Midbrain (tissue), 1 donor: Measurements from ENCODE around the gene KCNT2.
"Not testable (repeated sequence)": the region's sequence is repeated elsewhere in the genome, so short reads cannot be mapped to it uniquely, and the experiment has no call there.

Source experiments
- DNase-seq: peaks from one replicate; lab custom pipeline; 2025; lab: John Stamatoyannopoulos, UW

KCNT2 gene

DNA sequence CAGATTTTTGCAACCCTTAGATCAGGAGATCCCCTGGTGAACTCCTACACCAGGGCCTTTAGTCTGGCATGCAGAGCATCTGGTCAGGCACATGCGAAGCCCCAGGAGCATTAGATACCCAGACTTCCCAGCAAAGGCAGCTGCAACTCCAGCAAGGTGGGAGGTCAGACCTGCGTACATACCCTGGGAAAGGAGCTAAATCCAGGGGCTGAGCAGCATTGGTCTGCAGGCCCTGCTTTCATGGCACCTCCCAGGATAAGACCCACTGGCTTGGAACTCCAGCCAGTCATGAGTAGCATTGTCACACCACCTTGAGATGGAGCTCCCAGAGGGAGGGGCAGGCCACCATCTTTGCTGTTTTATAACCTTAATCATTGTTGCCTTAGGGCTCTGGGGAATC, 92.3 kb downstream of the KCNT2 start:
- DNase-seq: no peak

DNA sequence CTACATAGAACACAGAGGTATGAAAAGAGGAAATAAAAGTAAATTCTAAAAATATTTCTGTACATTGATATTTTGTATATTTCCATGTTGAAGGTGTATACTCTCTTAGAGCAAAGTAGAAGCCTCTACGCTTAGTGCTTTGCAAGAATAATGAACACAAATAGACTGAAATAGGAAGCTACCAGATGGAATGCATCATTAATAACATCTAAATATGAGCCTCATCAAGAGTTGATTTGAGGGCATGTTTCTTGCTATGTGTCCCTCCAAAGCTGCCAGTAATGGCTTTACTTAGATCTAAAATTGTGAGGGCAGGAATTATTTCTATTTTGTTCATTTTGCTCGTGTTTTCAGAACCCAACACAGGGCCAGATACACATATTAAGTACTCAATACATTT, 94.4 kb downstream of the KCNT2 start:
- no peak for DNase-seq

DNA sequence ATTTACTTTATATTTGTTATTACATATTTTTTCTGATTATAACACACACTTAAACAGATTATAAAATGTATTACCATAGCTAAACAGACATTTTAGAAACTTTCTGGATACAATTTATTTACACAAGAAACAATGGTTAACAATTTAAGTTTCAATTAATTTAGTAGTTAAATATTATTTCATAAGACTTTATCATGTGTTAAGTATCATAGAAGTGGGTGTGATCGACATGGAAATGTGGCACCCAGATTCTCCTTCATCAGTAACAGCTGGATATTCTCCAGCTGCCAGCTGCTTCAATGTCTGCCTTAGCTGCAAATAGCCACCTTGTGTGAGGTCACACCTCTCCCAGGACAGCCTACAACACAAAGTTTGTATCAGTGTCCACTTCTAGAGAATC, 97.8 kb downstream of the KCNT2 start:
- no peak for DNase-seq

DNA sequence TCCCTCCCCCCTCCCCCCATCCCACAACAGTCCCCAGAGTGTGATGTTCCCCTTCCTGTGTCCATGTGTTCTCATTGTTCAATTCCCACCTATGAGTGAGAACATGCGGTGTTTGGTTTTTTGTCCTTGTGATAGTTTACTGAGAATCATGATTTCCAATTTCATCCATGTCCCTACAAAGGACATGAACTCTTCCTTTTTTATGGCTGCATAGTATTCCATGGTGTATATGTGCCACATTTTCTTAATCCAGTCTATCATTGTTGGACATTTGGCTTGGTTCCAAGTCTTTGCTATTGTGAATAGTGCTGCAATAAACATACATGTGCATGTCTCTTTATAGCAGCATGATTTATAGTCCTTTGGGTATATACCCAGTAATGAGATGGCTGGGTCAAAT, 104.0 kb downstream of the KCNT2 start:
- not testable (repeated sequence) for DNase-seq

DNA sequence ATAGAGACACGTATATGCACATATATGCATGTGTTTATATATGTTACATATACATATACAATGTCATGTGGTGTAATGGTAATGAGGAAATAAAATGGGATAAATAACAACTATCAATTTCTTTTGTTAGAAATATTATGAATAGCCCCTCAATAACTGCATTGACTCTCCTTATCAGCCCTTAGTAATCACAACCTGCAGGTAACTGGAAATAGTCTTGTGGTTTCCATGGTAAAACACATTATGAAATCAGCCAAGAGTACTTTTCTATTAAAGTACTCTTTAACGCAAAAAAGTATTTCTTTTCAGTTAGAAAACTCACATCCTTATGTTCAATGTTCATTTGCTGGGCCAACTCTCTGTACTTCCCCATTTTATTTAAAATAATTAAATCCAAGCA, 105.8 kb downstream of the KCNT2 start:
- no peak for DNase-seq

DNA sequence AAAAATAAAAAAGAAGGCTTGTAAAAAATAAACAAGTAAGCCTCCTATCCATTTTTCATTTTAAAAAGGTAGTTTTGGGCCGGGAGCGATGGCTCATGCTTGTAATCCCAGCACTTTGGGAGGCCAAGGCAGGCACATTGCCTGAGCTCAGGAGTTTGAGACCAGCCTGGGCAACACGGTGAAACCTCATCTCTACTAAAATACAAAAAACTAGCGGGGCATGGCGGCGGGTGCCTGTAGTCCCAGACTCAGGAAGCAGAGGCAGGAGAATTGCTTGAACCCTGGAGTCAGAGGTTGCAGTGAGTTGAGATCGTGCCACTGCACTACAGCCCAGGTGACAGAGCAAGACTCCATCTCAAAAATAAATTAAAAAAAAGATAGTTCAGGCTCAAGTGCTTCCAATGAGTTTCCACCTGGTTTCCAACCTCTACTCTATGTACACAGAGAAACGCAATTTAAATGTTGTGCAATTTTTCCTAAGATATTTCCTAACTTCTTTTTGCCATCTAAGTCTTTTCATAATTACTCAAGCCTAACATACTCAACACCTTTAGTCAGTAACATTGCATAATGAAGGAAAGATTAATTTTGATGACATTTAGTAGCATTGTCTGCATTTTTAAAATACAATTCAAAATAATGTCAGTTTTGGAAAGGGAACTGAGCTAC, 106.3 kb downstream of the KCNT2 start:
- no peak for DNase-seq

DNA sequence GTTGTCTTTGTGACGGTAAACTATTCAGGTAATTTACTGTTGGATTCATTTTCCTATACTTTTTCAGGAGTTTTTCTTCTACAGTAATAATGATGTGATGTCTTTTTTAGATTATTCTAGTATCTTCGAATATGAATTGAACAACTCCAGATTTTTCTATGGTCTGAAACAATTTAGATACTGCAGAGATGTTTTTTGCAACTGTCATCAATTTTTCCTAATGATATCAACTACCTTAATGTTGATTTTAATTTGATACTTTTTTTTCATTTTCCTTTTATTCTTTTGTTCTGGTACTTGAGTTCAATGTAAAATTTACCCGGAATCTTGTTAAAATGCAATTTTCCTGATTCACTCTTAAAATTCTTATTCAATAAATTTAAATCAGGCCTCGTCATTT, 110.4 kb downstream of the KCNT2 start:
- DNase-seq: no peak

DNA sequence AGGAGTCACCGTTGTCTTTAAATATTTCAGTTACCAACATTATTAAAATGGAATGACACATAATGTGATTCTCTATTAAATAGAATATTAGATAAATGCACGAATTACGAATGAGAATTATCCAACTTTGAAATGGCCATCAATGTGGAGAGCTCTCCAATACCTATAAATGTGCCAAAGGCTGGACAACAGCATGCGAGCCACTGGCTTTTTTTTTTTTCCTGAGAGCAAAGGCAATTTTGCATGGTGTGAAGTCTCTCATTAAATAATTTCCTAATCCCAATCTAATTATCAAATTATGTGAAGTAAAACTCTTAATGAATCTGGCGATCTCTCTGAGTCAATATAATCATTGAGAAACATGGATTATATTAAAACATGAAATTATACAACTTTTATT, 113.5 kb downstream of the KCNT2 start:
- DNase-seq: no peak

DNA sequence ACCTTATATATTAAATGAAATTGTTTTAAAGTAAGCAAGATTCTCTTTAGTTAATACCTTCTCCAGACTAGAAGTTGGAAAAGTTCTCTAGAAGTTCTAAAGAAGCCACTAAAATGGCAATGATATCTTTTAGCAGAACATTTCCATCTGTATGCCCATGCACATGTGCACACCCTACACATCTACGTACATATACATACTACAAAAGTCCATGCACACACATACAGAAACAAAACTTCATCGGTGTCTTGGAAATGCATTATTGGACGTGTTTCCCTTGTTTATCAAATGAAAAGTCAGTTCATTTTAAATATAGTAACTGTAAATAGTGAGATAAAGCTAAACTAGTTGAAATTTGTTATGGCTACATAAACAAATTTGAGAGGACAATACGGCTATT, 114.4 kb downstream of the KCNT2 start:
- DNase-seq: no peak

DNA sequence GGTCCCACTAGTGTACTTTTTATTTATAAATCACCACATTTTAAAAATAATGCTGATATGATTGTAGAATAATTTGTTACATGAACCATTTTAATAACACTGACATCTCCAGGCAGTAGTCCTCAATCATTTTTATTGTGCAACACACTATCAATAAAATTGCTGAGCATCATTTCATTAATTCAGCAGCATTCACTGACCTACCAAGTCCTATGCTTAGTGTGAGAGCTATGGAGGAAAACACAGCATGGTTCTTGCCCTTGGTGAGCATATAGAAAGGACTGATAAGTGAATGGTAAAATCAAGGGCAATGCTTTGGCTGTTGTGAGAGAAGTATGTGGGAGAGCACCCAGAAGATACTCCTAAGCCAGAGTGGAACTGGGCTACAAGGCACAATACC, 119.7 kb downstream of the KCNT2 start:
- DNase-seq: no peak

DNA sequence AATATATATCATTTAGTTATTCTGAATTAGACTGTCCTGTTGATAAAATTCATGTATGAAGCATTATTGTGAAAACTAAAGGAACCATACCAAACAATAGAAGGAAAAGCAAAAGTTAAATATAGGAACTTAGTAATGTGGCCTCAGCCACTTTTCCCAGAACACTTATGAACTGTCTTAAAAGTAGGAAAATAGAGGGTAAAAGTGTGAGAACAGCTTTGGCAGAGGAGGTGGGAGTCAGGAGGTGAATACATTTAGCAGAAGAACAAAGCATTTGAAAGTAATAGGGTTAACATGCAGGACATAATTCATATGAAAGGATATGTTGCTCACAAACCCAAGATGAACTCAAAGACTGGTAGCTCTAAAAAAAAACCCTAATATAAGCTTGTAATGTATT, 121.9 kb downstream of the KCNT2 start:
- no peak for DNase-seq

DNA sequence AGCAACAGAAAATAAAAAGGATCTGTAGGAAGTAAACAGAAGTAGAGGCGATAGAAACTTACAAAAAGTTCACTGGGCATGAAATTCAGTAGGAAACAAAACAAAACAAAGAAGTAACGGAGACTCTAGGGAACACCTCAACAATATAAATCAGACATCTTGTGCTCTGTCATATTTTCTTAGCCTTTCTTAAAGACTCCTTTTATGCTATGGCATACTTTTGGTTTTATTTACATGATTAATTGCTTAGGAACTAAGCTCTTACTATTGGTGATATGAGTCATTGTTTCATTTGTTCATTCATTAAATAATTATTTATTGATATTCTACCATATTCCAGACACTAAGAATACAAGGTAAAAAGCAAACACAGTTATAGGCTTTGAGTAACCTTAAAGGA, 126.6 kb downstream of the KCNT2 start:
- no peak for DNase-seq

DNA sequence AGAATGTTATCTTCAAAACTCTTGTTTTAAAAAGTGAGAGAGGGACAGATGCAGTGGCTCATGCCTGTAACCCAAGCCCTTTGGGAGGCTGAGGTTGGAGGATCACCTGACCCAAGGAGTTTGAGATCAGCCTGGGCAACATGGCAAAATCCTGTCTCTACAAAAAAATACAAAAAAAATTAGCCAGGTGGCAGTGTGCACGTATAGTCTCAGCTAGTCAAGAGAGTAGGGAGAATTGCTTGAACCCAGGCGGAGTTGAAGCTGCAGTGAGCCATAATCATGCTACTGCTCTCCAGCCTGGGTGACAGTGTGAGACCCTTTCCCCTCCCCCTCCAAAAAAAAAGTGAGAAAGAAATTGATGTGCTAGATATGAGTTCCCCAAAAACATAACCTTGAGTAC, 131.0 kb downstream of the KCNT2 start:
- no peak for DNase-seq

DNA sequence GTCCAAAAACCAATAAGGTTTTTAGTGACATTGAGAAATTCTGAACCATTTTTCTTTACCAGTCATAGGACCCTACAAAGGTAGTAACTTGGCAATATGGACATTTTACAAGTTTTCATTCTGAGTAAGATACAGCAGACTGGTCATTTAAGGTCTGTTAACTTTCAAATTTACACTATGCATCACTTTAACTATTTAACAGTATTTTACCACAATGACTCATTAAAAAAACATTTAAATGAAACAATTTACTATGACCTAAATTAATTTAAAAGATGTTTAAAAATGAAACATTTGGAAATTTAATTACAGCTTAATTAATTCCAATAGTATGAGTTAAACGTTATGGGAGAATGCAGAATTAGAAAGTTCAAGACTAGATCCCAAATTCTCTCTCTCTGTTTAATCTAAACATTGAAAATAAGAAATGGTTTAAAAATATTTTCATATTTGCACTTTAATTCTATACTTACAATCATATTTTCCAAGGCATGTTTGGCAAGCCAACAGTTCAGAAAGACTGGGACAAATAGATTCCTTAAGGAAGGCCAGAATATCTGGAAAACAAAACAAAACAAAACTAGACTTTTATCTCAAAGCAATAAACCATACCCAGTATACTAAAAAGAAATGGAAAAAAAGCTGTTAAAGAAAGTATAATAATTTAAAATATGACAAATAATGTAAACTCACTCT, 140.9 kb downstream of the KCNT2 start:
- DNase-seq: no peak

DNA sequence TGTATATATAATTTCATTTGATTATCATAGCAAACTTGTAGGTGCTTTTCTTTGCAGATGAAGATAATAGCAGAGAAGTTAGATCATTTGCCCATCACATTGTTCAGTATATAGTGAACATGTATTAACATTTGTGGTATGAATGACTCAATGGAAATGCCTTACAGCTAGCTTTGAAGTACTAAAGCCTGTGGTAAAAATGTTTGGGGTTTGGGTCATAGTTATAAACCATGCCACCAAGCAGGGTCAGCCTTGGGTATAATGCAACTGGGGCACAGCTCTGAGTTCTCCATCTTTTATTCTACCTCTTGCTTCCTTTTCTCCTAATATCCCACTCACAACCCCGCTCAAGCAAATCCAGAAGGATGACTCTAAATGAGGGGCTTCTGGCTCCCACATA, 141.6 kb downstream of the KCNT2 start:
- DNase-seq: no peak

DNA sequence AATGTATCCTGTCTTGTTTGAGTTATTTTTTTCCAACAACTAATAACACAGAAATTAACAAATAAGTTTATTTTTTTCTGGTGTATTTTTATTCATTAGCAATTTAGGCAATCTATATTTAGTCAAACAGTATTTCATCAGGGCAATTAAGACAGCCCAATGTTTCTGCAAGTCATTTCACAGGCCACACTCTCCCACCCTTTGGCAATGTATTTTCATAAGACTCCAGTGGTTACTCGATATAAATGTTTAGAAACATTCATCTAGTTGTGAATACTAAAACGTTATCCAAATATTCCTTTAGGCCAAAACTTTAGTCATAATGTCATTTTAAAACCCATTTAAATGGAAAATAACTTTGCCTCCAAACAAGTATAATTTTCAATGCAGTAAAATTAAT, 142.1 kb downstream of the KCNT2 start:
- no peak for DNase-seq

DNA sequence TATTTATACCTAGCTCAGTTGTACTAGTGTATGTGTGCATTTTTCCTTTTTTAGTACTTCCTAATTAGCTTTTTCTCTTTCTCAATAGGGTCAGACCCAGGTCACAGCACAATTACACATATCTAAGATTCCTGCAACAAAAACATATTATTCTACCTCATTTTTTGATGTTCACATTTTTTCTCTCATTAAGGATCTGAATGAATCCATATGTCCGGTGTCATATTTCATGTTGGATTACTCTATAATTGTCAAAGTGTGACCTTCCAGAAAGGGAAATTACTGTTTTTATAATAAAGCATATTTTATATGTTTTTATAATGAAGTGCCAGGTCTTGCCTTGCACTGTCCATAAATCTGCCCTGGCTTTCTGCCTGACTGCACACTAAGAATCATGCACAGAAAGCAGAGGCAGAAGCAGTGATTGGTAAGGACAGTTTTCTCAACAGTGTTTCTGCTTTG, 143.7 kb downstream of the KCNT2 start:
- DNase-seq: no peak

DNA sequence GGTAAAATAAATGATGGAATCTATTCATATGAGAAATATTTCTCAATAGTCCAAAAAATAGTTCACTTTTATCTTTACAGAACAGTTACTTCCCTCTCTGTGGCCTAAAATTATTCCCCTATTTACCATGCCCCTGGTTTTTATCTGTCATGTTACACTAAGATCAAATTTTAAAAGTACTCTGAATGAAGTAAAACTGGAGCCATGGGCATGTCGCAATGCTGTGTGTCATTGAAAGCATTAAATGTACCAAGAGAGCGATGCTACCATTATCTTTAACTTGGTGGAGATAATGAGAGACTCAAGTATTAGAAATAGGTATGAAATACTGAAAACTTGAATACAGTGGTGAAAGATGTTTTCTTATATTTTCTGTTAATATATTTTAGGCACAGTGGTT, 146.2 kb downstream of the KCNT2 start:
- no peak for DNase-seq

DNA sequence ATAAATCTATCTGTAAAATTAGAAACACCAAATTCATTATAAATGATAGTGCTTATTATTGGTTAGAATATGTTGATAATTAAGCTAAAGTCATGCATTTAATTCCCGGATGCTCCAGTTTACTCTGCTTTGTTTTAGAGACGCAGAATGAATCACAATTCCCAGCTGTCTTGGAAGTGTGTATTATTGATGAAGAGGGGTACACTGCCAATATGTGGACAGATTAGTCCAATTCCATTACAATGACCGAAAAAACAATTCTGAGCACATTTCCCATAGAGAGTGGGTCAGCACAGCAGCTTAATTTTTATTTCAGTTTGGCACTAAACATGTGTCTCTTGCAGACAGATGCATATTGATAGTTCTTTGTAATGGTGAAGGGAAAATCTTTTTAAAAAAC, 146.7 kb downstream of the KCNT2 start:
- DNase-seq: no peak

DNA sequence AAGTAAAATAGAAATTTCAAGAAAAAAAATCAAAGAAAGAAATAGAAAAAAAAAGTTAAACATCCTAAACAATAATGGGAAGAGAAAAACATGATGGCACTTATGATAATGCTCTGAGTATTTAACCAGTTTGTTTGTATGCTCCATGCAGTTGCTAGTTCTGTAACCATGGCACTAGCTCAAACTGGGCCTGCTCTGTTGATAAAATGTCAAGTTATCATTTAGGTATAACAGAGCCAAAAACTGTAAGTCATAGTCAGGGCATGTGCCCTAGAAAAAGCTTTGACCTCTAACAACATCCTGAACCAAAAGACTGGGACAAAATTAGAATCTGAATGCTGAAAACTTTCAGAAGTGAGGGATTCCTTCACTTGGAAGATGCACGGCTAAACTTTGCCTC, 148.9 kb downstream of the KCNT2 start:
- no peak for DNase-seq

DNA sequence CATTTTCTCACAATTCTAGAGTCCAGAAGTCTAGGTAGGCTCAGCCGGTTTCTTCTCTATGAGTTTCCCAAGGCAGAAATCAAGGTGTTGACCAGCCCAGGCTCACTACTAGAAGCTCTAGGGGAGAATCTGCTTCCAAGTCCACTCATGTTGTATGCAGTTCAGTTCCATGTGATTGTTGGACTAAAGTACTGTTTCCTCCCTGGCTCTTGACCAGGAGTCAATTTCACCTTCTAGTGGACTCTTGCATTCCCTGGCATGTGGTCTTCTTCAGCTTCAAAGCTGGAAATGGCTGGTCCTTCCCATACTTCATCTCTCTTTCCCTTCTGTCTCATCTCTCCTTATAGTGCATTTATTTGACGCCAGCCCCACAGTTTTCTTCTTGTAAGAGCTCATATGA, 153.4 kb downstream of the KCNT2 start:
- no peak for DNase-seq

DNA sequence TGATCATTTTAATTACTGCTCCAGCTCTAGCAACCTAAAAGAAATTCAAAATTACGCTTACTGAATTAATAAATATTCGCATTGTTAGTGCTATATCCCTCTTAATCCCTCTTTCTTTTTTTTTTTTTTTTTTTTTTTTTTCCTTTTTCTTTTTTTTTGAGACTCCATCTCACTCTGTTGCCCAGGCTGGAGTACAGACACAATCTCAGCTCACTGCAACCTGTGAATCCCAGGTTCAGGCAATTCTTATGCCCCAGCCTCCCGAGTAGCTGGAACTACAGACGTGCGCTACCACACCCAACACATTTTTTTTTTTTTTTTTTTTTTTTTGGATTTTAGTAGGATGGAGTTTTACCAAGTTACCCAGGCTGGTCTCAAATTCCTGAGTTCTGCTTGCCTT, 157.1 kb downstream of the KCNT2 start:
- no peak for DNase-seq

DNA sequence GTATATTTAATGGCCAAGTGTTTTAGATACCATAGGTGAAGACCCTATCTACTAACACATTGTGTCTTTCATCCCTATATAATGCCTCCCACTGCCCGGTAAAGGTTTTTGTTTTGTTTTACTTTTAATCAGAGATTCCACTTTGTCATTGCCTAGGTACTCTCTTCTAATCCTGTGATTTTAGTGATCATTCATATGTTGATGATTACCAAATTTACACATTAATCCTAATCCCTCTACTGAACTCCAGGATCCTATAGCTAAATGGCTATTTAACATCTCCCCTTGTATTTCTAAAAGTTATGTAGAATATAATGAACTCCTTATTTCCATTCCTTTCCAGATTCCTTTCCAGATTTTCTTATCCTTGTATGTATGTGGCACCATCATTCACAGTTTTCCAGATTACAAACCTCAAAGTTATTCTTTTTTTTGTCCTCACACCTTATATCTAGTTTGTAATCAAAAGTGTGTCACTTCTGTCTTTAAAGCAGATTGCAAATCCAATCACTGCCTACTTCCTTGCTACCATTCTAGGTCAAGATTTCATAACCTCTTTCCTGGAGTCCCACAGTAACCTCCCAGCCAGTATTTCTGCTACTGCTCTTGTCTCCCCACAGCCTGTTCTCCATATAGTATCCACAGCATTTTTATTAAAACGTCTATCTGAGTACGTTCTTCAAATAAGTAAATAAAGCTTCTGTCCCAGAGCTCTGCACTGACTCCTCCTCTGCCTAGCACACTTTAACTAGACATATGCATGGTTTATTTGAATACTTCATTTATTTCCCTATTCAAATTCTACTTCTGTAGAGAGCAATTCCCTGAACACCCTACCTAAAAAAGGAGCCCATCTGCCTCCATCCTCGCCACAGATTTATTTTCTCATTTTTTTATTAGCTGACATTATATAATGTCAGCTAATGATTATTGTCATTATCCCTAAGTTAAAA, 157.8 kb downstream of the KCNT2 start:
- no peak for DNase-seq
